Measurements from ENCODE around the gene HNF1B.

HNF1B gene

GRCh38 chr17:37746617-37747016 is 1.8 kb upstream of the HNF1B start:
- H3K27ac ChIP-seq (ENCODE audit: low read depth in 2 of 2, low read length in 2 of 2), result peak overlapping the region in 1 of 2 donors; percentile 17
- H3K4me1 ChIP-seq (ENCODE audit: control insufficient read depth in 2 of 2, insufficient read depth in 2 of 2, low read length in 2 of 2), result peaks cover 15 to 17% of the 10 kb centered on the region in 2 donors
- H3K27me3 ChIP-seq (ENCODE audit: control insufficient read depth in 2 of 2, insufficient read depth in 2 of 2, low read length in 2 of 2), result peaks cover 19 to 23% of the 10 kb centered on the region in 2 donors
- no peaks in the 10 kb centered on the region for H3K36me3 ChIP-seq (ENCODE audit: control insufficient read depth in 2 of 2, insufficient read depth in 2 of 2, low read length in 2 of 2)
- peak overlapping the region; percentile 79 to 97 for H3K9ac ChIP-seq (ENCODE audit: low read depth in 1 of 2, low read length in 2 of 2)
- no peaks in the 10 kb centered on the region for H3K9me3 ChIP-seq (ENCODE audit: control insufficient read depth in 2 of 2, low read length in 2 of 2)
- H3K4me3 ChIP-seq (ENCODE audit: low read length in 2 of 2), result peak overlapping the region; percentile 85 to 88

- Histone ChIP-seq H3K9me3 (ENCODE audit: control insufficient read depth in 2 of 2, low read length in 2 of 2) (no peaks in the 10 kb centered on the region), H3K36me3 (ENCODE audit: control insufficient read depth in 2 of 2, insufficient read depth in 2 of 2, low read length in 2 of 2) (no peaks in the 10 kb centered on the region), H3K4me3 (ENCODE audit: low read length in 2 of 2) (peak overlapping the region; percentile 85 to 88), H3K27me3 (ENCODE audit: control insufficient read depth in 2 of 2, insufficient read depth in 2 of 2, low read length in 2 of 2) (peaks cover 21 to 24% of the 10 kb centered on the region in 2 donors), H3K27ac (ENCODE audit: low read depth in 2 of 2, low read length in 2 of 2) (peak overlapping the region; percentile 91 to 93), H3K4me1 (ENCODE audit: control insufficient read depth in 2 of 2, insufficient read depth in 2 of 2, low read length in 2 of 2) (peaks cover 15 to 17% of the 10 kb centered on the region in 2 donors), H3K9ac (ENCODE audit: low read depth in 1 of 2, low read length in 2 of 2) (peak overlapping the region; percentile 79 to 97)
Observed at GRCh38 chr17:37745801-37746426, 1.1 kb upstream of the HNF1B start.

- Histone ChIP-seq H3K4me3 (ENCODE audit: low read length in 2 of 2) (peak overlapping the region; percentile 85 to 88), H3K4me1 (ENCODE audit: control insufficient read depth in 2 of 2, insufficient read depth in 2 of 2, low read length in 2 of 2) (peaks cover 15 to 17% of the 10 kb centered on the region in 2 donors), H3K27ac (ENCODE audit: low read depth in 2 of 2, low read length in 2 of 2) (peak overlapping the region; percentile 91 to 93), H3K9ac (ENCODE audit: low read depth in 1 of 2, low read length in 2 of 2) (peak overlapping the region; percentile 75 to 97), H3K27me3 (ENCODE audit: control insufficient read depth in 2 of 2, insufficient read depth in 2 of 2, low read length in 2 of 2) (peaks cover 29% of the 10 kb centered on the region in 2 donors), H3K9me3 (ENCODE audit: control insufficient read depth in 2 of 2, low read length in 2 of 2) (no peaks in the 10 kb centered on the region), H3K36me3 (ENCODE audit: control insufficient read depth in 2 of 2, insufficient read depth in 2 of 2, low read length in 2 of 2) (no peaks in the 10 kb centered on the region)
Observed at GRCh38 chr17:37744633-37744927, 279 bp downstream of the HNF1B start.

GRCh38 chr17:37743875-37744632 is 805 bp downstream of the HNF1B start:
- Histone ChIP-seq H3K27me3 (ENCODE audit: control insufficient read depth in 2 of 2, insufficient read depth in 2 of 2, low read length in 2 of 2) (peaks cover 33% of the 10 kb centered on the region in 2 donors), H3K9ac (ENCODE audit: low read depth in 1 of 2, low read length in 2 of 2) (peak overlapping the region; percentile 75 to 97), H3K36me3 (ENCODE audit: control insufficient read depth in 2 of 2, insufficient read depth in 2 of 2, low read length in 2 of 2) (peaks cover 4% of the 10 kb centered on the region in 2 donors), H3K4me1 (ENCODE audit: control insufficient read depth in 2 of 2, insufficient read depth in 2 of 2, low read length in 2 of 2) (peaks cover 15 to 17% of the 10 kb centered on the region in 2 donors), H3K4me3 (ENCODE audit: low read length in 2 of 2) (peak overlapping the region; percentile 85 to 88), H3K9me3 (ENCODE audit: control insufficient read depth in 2 of 2, low read length in 2 of 2) (no peaks in the 10 kb centered on the region), H3K27ac (ENCODE audit: low read depth in 2 of 2, low read length in 2 of 2) (peak overlapping the region; percentile 91 to 93)

- Histone ChIP-seq H3K9me3 (ENCODE audit: control insufficient read depth in 2 of 2, low read length in 2 of 2) (no peaks in the 10 kb centered on the region), H3K27me3 (ENCODE audit: control insufficient read depth in 2 of 2, insufficient read depth in 2 of 2, low read length in 2 of 2) (peaks cover 34 to 38% of the 10 kb centered on the region in 2 donors), H3K27ac (ENCODE audit: low read depth in 2 of 2, low read length in 2 of 2) (peak overlapping the region; percentile 91 to 93), H3K36me3 (ENCODE audit: control insufficient read depth in 2 of 2, insufficient read depth in 2 of 2, low read length in 2 of 2) (peaks cover 4 to 7% of the 10 kb centered on the region in 2 donors), H3K4me3 (ENCODE audit: low read length in 2 of 2) (peak overlapping the region; percentile 85 to 88), H3K4me1 (ENCODE audit: control insufficient read depth in 2 of 2, insufficient read depth in 2 of 2, low read length in 2 of 2) (peaks cover 15 to 17% of the 10 kb centered on the region in 2 donors), H3K9ac (ENCODE audit: low read depth in 1 of 2, low read length in 2 of 2) (peak overlapping the region; percentile 75 to 97)
Observed at GRCh38 chr17:37743612-37743874, 1.3 kb downstream of the HNF1B start.

- Histone ChIP-seq H3K27ac (ENCODE audit: low read depth in 2 of 2, low read length in 2 of 2) (peak overlapping the region; percentile 91 to 93), H3K36me3 (ENCODE audit: control insufficient read depth in 2 of 2, insufficient read depth in 2 of 2, low read length in 2 of 2) (peaks cover 4 to 7% of the 10 kb centered on the region in 2 donors), H3K9ac (ENCODE audit: low read depth in 1 of 2, low read length in 2 of 2) (peak overlapping the region; percentile 83 to 97)
Observed at GRCh38 chr17:37742762-37743611, 1.9 kb downstream of the HNF1B start.

GRCh38 chr17:37742116-37742761 is 2.6 kb downstream of the HNF1B start:
- Histone ChIP-seq H3K27ac (ENCODE audit: low read depth in 2 of 2, low read length in 2 of 2) (peak overlapping the region; percentile 91 to 93), H3K4me3 (ENCODE audit: low read length in 2 of 2) (peak overlapping the region; percentile 85 to 88), H3K27me3 (ENCODE audit: control insufficient read depth in 2 of 2, insufficient read depth in 2 of 2, low read length in 2 of 2) (peaks cover 28 to 36% of the 10 kb centered on the region in 2 donors), H3K9ac (ENCODE audit: low read depth in 1 of 2, low read length in 2 of 2) (peak overlapping the region; percentile 83 to 97), H3K9me3 (ENCODE audit: control insufficient read depth in 2 of 2, low read length in 2 of 2) (no peaks in the 10 kb centered on the region), H3K4me1 (ENCODE audit: control insufficient read depth in 2 of 2, insufficient read depth in 2 of 2, low read length in 2 of 2) (peaks cover 10 to 11% of the 10 kb centered on the region in 2 donors), H3K36me3 (ENCODE audit: control insufficient read depth in 2 of 2, insufficient read depth in 2 of 2, low read length in 2 of 2) (peaks cover 4 to 7% of the 10 kb centered on the region in 2 donors)

More at GRCh38 chr17:37742762-37743611, 1.9 kb downstream of the HNF1B start:
- peaks cover 34 to 39% of the 10 kb centered on the region in 2 donors for H3K27me3 ChIP-seq (ENCODE audit: control insufficient read depth in 2 of 2, insufficient read depth in 2 of 2, low read length in 2 of 2)
- no peaks in the 10 kb centered on the region for H3K9me3 ChIP-seq (ENCODE audit: control insufficient read depth in 2 of 2, low read length in 2 of 2)
- peaks cover 15 to 17% of the 10 kb centered on the region in 2 donors for H3K4me1 ChIP-seq (ENCODE audit: control insufficient read depth in 2 of 2, insufficient read depth in 2 of 2, low read length in 2 of 2)
- peak overlapping the region; percentile 85 to 88 for H3K4me3 ChIP-seq (ENCODE audit: low read length in 2 of 2)

GRCh38 chr17:37741341-37742115 is 3.3 kb downstream of the HNF1B start:
- Histone ChIP-seq H3K27ac (ENCODE audit: low read depth in 2 of 2, low read length in 2 of 2) (peak overlapping the region; percentile 91 to 93), H3K4me3 (ENCODE audit: low read length in 2 of 2) (peak overlapping the region; percentile 85 to 88), H3K9me3 (ENCODE audit: control insufficient read depth in 2 of 2, low read length in 2 of 2) (no peaks in the 10 kb centered on the region), H3K36me3 (ENCODE audit: control insufficient read depth in 2 of 2, insufficient read depth in 2 of 2, low read length in 2 of 2) (peaks cover 6 to 9% of the 10 kb centered on the region in 2 donors), H3K27me3 (ENCODE audit: control insufficient read depth in 2 of 2, insufficient read depth in 2 of 2, low read length in 2 of 2) (peaks cover 28 to 35% of the 10 kb centered on the region in 2 donors), H3K9ac (ENCODE audit: low read depth in 1 of 2, low read length in 2 of 2) (peak overlapping the region; percentile 83 to 97), H3K4me1 (ENCODE audit: control insufficient read depth in 2 of 2, insufficient read depth in 2 of 2, low read length in 2 of 2) (peaks cover 6 to 10% of the 10 kb centered on the region in 2 donors)

GRCh38 chr17:37740915-37741314 is 3.9 kb downstream of the HNF1B start:
- H3K36me3 ChIP-seq (ENCODE audit: control insufficient read depth in 2 of 2, insufficient read depth in 2 of 2, low read length in 2 of 2), result peaks cover 11 to 12% of the 10 kb centered on the region in 2 donors
- H3K27ac ChIP-seq (ENCODE audit: low read depth in 2 of 2, low read length in 2 of 2), result no peak overlapping the region
- no peaks in the 10 kb centered on the region for H3K9me3 ChIP-seq (ENCODE audit: control insufficient read depth in 2 of 2, low read length in 2 of 2)
- peaks cover 4 to 10% of the 10 kb centered on the region in 2 donors for H3K4me1 ChIP-seq (ENCODE audit: control insufficient read depth in 2 of 2, insufficient read depth in 2 of 2, low read length in 2 of 2)
- peaks cover 28 to 31% of the 10 kb centered on the region in 2 donors for H3K27me3 ChIP-seq (ENCODE audit: control insufficient read depth in 2 of 2, insufficient read depth in 2 of 2, low read length in 2 of 2)
- H3K4me3 ChIP-seq (ENCODE audit: low read length in 2 of 2), result peak overlapping the region in 1 of 2 donors; percentile 85
- H3K9ac ChIP-seq (ENCODE audit: low read depth in 1 of 2, low read length in 2 of 2), result peak overlapping the region in 1 of 2 donors; percentile 97

All from mucosa of rectum (tissue), 2 donors.